H1 (cell line): ENCODE results near the gene FGFR2. TPM values are rescaled to one million over a fixed set of nuclear protein-coding genes. Genes with fewer than 3 reads are reported as not detected.

Experiments
- CTCF ChIA-PET: fragments of 300-600 bp; sonication (Branson Sonifier 250); formaldehyde crosslinking; loops from one replicate; lab custom pipeline; 2021; ENCODE audit not compliant: partially characterized antibody; lab: Charles Lee
- POLR2A ChIA-PET: fragments of 300-600 bp; sonication (Branson Sonifier 250); formaldehyde crosslinking; loops from one replicate; lab custom pipeline; 2021; ENCODE audit warnings: inconsistent platforms; ENCODE audit not compliant: partially characterized antibody; lab: Charles Lee
- DNase-seq, 2 experiments: peaks; one replicate each; pipeline versions ENCODE4 v3.0.0 to v3.0.0-alpha.2; 2010 to 2022; ENCODE audit warnings: low spot score in 2 of 2, low read depth in 1 of 2, mixed read lengths in 1 of 2
- FAIRE-seq: peaks from 2 replicates; lab custom pipeline; 2011; peaks lifted over from hg19 to GRCh38; lab: Jason Lieb, UNC
- H2AFZ ChIP-seq: 2 replicates; pipeline ENCODE4 v1.8.1; 2012; ENCODE audit warnings: low read length, inconsistent platforms
- H2AK5ac ChIP-seq: 2 replicates; pipeline ENCODE4 v1.6.1; 2013; ENCODE audit warnings: low read depth, low read length
- H2BK120ac ChIP-seq: replicated peaks from 2 replicates; pipeline ENCODE3; 2013; ENCODE audit warnings: low read depth, low read length, inconsistent platforms
- H2BK12ac ChIP-seq: 2 replicates; pipeline ENCODE4 v1.6.1; 2013; ENCODE audit warnings: low read depth, low read length
- H2BK15ac ChIP-seq: 2 replicates; pipeline ENCODE4 v1.6.1; 2013; ENCODE audit warnings: low read length
- H2BK20ac ChIP-seq: 2 replicates; pipeline ENCODE4 v1.6.1; 2013; ENCODE audit warnings: low read length
- H2BK5ac ChIP-seq: 2 replicates; pipeline ENCODE4 v1.6.1; 2013; ENCODE audit warnings: low read depth, low read length
- H3K14ac ChIP-seq: 2 replicates; pipeline ENCODE4 v1.6.1; 2013; ENCODE audit warnings: inconsistent platforms; ENCODE audit not compliant: insufficient read length
- H3K18ac ChIP-seq: 2 replicates; pipeline ENCODE4 v1.6.1; 2013; ENCODE audit warnings: low read length; ENCODE audit errors: extremely low read depth
- H3K23ac ChIP-seq: 2 replicates; pipeline ENCODE4 v1.6.1; 2013; ENCODE audit warnings: inconsistent platforms; ENCODE audit not compliant: insufficient read length
- H3K23me2 ChIP-seq: 2 replicates; pipeline ENCODE4 v1.6.1; 2013; ENCODE audit warnings: low read depth, low read length
- H3K27ac ChIP-seq: 2 replicates; pipeline ENCODE4 v1.6.1; 2011; ENCODE audit warnings: low read depth, low read length, inconsistent platforms
- H3K27me3 ChIP-seq, 4 experiments: replicated peaks in 1 of 4; 1 replicate in 1 of 4; 2 replicates in 3 of 4; pipeline versions ENCODE4 v1.6.1 to v1.8.1; 2011 to 2013; ENCODE audit warnings: low read length in 3 of 4, mild to moderate bottlenecking in 3 of 4, inconsistent platforms in 2 of 4, mixed read lengths in 2 of 4, moderate library complexity in 1 of 4; ENCODE audit not compliant: control insufficient read depth in 3 of 4, insufficient read depth in 3 of 4; ENCODE audit errors: extremely low read depth in 1 of 4
- H3K36me3 ChIP-seq, 4 experiments: 2 replicates each; pipeline versions ENCODE4 v1.6.1 to v1.8.1; 2011 to 2013; ENCODE audit warnings: mild to moderate bottlenecking in 4 of 4, low read length in 3 of 4, moderate library complexity in 2 of 4, control low read depth in 1 of 4, inconsistent platforms in 1 of 4; ENCODE audit not compliant: insufficient read depth in 4 of 4, control insufficient read depth in 2 of 4
- H3K4ac ChIP-seq: replicated peaks from 2 replicates; pipeline ENCODE3; 2013; ENCODE audit warnings: low read length, low read depth, mixed read lengths, inconsistent platforms; ENCODE audit not compliant: insufficient read length
- H3K4me1 ChIP-seq, 4 experiments: replicated peaks in 1 of 4; 1 replicate in 1 of 4; 2 replicates in 3 of 4; pipeline versions ENCODE4 v1.6.1 to v1.8.1; 2011 to 2013; ENCODE audit warnings: low read length in 3 of 4, inconsistent platforms in 2 of 4, mixed read lengths in 1 of 4; ENCODE audit not compliant: insufficient read depth in 4 of 4, control insufficient read depth in 3 of 4
- H3K4me2 ChIP-seq, 2 experiments: 2 replicates each; pipeline versions ENCODE4 v1.6.1 to v1.8.1; 2011 to 2013; ENCODE audit warnings: low read depth in 2 of 2, low read length in 2 of 2, control low read depth in 1 of 2, inconsistent platforms in 1 of 2, mild to moderate bottlenecking in 1 of 2; ENCODE audit not compliant: insufficient read depth in 1 of 2
- H3K4me3 ChIP-seq, 4 experiments: fragments of 200-600, 300-600 bp in 1 of 4; sonication (generic), shearing (Covaris generic), sonication (Bioruptor Twin) in 1 of 4; 2 replicates each; pipeline versions ENCODE4 v1.5.1 to v1.8.1; 2011 to 2016; ENCODE audit warnings: low read length in 4 of 4, low read depth in 3 of 4, control low read depth in 2 of 4, inconsistent platforms in 2 of 4, mild to moderate bottlenecking in 2 of 4, mixed read lengths in 1 of 4, moderate library complexity in 1 of 4; ENCODE audit not compliant: insufficient read depth in 2 of 4; ENCODE audit errors: extremely low read depth in 1 of 4
- H3K56ac ChIP-seq: replicated peaks from 2 replicates; pipeline ENCODE3; 2013; ENCODE audit warnings: low read depth, mild to moderate bottlenecking, mixed read lengths, low read length, inconsistent platforms; ENCODE audit not compliant: insufficient read length
- H3K79me1 ChIP-seq: 2 replicates; pipeline ENCODE4 v1.6.1; 2013; ENCODE audit warnings: low read depth, low read length, control low read depth
- H3K79me2 ChIP-seq, 2 experiments: 2 replicates each; pipeline versions ENCODE4 v1.6.1 to v1.8.1; 2012 to 2013; ENCODE audit warnings: low read length in 2 of 2, mild to moderate bottlenecking in 2 of 2, inconsistent platforms in 1 of 2; ENCODE audit not compliant: insufficient read depth in 2 of 2, control insufficient read depth in 1 of 2
- H3K9ac ChIP-seq, 4 experiments: replicated peaks in 1 of 4; 1 replicate in 1 of 4; 2 replicates in 3 of 4; pipeline versions ENCODE4 v1.6.1 to v1.8.1; 2011 to 2013; ENCODE audit warnings: low read depth in 3 of 4, low read length in 3 of 4, control low read depth in 2 of 4, mild to moderate bottlenecking in 2 of 4, moderate library complexity in 2 of 4, inconsistent platforms in 1 of 4; ENCODE audit errors: extremely low read depth in 1 of 4
- H3K9me3 ChIP-seq, 2 experiments: 2 replicates each; pipeline versions ENCODE4 v1.6.1 to v1.8.1; 2012 to 2013; ENCODE audit warnings: mild to moderate bottlenecking in 2 of 2, moderate library complexity in 2 of 2, control low read depth in 1 of 2, inconsistent platforms in 1 of 2, low read depth in 1 of 2, low read length in 1 of 2, mixed read lengths in 1 of 2; ENCODE audit not compliant: insufficient read depth in 2 of 2
- H4K20me1 ChIP-seq, 2 experiments: replicated peaks in 1 of 2; 2 replicates each; pipeline versions ENCODE3 to v1.8.1; 2011 to 2013; ENCODE audit warnings: inconsistent platforms in 2 of 2, low read length in 2 of 2, mild to moderate bottlenecking in 1 of 2; ENCODE audit not compliant: insufficient read depth in 2 of 2, control insufficient read depth in 1 of 2
- H4K5ac ChIP-seq: 2 replicates; pipeline ENCODE4 v1.6.1; 2013; ENCODE audit warnings: low read length, low read depth, mixed read lengths, inconsistent platforms; ENCODE audit not compliant: insufficient read length
- H4K8ac ChIP-seq: 2 replicates; pipeline ENCODE4 v1.8.0; 2013; ENCODE audit warnings: mild to moderate bottlenecking, moderate library complexity, low read length, inconsistent platforms; ENCODE audit not compliant: insufficient read depth; ENCODE audit errors: extremely low read depth
- H4K91ac ChIP-seq: replicated peaks from 2 replicates; pipeline ENCODE3; 2013; ENCODE audit warnings: low read length, mixed read lengths, inconsistent platforms; ENCODE audit not compliant: insufficient read length
- HDAC6 ChIP-seq: IDR thresholded peaks from one replicate; pipeline ENCODE4 v1.7.1; 2012; ENCODE audit warnings: low read depth, mild to moderate bottlenecking, inconsistent platforms, low read length, moderate library complexity
- WGBS, 2 experiments: shearing (Covaris generic) in 1 of 2; methylation state at CpG; one replicate each; pipeline versions ENCODE4 v1.1.6 to v1.1.7; 2013 to 2015; ENCODE audit warnings: low lambda C conversion rate in 2 of 2, mixed read lengths in 2 of 2, inconsistent platforms in 1 of 2, low coverage in 1 of 2, missing lambda C conversion rate in 1 of 2; ENCODE audit not compliant: insufficient replicate concordance in 2 of 2, insufficient coverage in 1 of 2, insufficient read length in 1 of 2; ENCODE audit errors: extremely low coverage in 1 of 2, missing lambda C conversion rate in 1 of 2; 5-methylcytosine and 5-hydroxymethylcytosine counted together
- polyA plus RNA-seq, 7 experiments: library from polyadenylated mRNA; depleted of rRNA in 3 of 7; stranded (reverse) in 5 of 7; unstranded in 2 of 7; fragments of >200 nt in 5 of 7; fragments of 200-250 nt in 2 of 7; gene quantifications; 1 replicate in 5 of 7; 2 replicates in 1 of 7; 4 replicates in 1 of 7; pipeline versions ENCODE4 v1.2.1 to v1.2.3, GENCODE V29; 2011 to 2013; ENCODE audit warnings: missing spikeins in 2 of 7, mixed read lengths in 2 of 7
- total RNA-seq: library from RNA; stranded (reverse); fragmentation: NEBNext Ultra II Directional; extraction: Animal tissue kit (Norgen Biotek cat#: 25700); gene quantifications from 2 replicates; pipeline ENCODE4 v1.2.1, GENCODE V29; 2021

Gene FGFR2
- total and polyA plus RNA-seq, 2 of the 8 experiments (the other 6 are each of a cell fraction or from before 2014, with no cell fraction given), result 50.2 to 81.2 TPM

DNA sequence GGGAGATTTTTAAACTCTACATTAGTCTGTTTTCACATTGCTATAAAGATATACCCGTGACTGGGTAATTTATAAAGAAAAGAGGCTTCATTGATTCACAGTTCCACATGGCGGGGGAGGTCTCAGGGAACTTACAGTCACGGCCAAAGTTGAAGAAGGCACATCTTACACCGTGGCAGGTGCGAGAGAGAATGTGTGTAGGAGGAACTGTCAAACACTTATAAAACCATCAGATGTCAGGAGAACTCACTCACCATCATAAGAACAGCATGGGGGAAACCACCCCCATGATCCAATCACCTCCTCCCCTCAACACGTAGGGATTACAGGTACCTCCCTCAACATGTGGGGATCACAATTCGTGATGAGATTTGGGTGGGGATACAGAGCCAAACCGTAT is 129.5 kb downstream of the FGFR2 start:
- no peak overlapping the region for H4K8ac ChIP-seq
- no peak overlapping the region for H3K27ac ChIP-seq
- H2BK120ac ChIP-seq, result no peak overlapping the region
- no peaks in the 10 kb centered on the region for H3K9me3 ChIP-seq
- H4K5ac ChIP-seq, result no peak overlapping the region
- H2AFZ ChIP-seq, result no peak overlapping the region
- H4K91ac ChIP-seq, result no peak overlapping the region
- H3K18ac ChIP-seq, result no peak overlapping the region
- no peak overlapping the region for H3K9ac ChIP-seq
- no peak overlapping the region for H2BK5ac ChIP-seq
- no peak overlapping the region for H3K4me2 ChIP-seq
- H2BK20ac ChIP-seq, result no peak overlapping the region
- H3K4ac ChIP-seq, result no peak overlapping the region
- no peaks in the 10 kb centered on the region for H4K20me1 ChIP-seq
- H3K4me1 ChIP-seq, result no peaks in the 10 kb centered on the region; a peak in 1 of 7 replicates
- no peak overlapping the region for H2BK15ac ChIP-seq
- ChIA-PET CTCF (no interaction called here), POLR2A (interaction anchor here (0.5 kb wide), 1 partner anchor 155 kb away, joined by 3 read pairs; no protein-coding TSS in a partner anchor)
- H3K14ac ChIP-seq, result no peak overlapping the region
- H3K56ac ChIP-seq, result no peak overlapping the region
- no peak for TF ChIP-seq HDAC6
- TF ChIP-seq, all 59 proteins: peak for 0
- no peaks in the 10 kb centered on the region for H3K79me2 ChIP-seq
- H3K23ac ChIP-seq, result no peak overlapping the region
- no peaks in the 10 kb centered on the region for H3K36me3 ChIP-seq
- WGBS, 2 experiments, result 90% methylated on average over 8 of the region's 8 CpGs; no CpG with 5 or more reads in 1 of the 2 experiments
- H3K23me2 ChIP-seq, result no peaks in the 10 kb centered on the region
- 0 out of 7 replicates have a peak, but pooled peaks cover 0 to 4% (median 0%) of the 10 kb centered on the region in 4 experiments for H3K27me3 ChIP-seq
- H3K79me1 ChIP-seq, result no peaks in the 10 kb centered on the region
- no peak overlapping the region for H2AK5ac ChIP-seq
- no peak for DNase-seq
- FAIRE-seq, result no peak
- H2BK12ac ChIP-seq, result no peak overlapping the region
- H3K4me3 ChIP-seq, result no peak overlapping the region
